Psoas muscle (tissue), 8 donors: ENCODE data around the gene PAK1. TPM values are rescaled to one million over a fixed set of nuclear protein-coding genes. Genes with fewer than 3 reads are reported as not detected.

Source experiments
- ATAC-seq, 4 donors: fragments of 200-7000 bp; cut with Tn5 transposase; one replicate each; pipeline ENCODE4 v1.9.1; 2020; ENCODE audit warnings: moderate library complexity in 3 of 4, mild to moderate bottlenecking in 2 of 4
- DNase-seq, 2 donors: peaks; one replicate each; pipeline ENCODE4 v3.0.0-alpha.2; 2020
- H3K27ac ChIP-seq: fragments of 200-600 bp; one replicate; pipeline ENCODE4 v1.8.0; 2022
- H3K27me3 ChIP-seq, 3 donors: fragments of 200-600 bp in 1 of 3; one replicate each; pipeline versions ENCODE4 v1.6.1 to v1.8.0; 2013 to 2022; ENCODE audit warnings: low read length in 2 of 3, mild to moderate bottlenecking in 2 of 3, moderate library complexity in 1 of 3; ENCODE audit not compliant: insufficient read depth in 3 of 3
- H3K36me3 ChIP-seq, 2 donors: fragments of 200-600 bp in 1 of 2; one replicate each; pipeline versions ENCODE4 v1.6.1 to v1.8.0; 2013 to 2022; ENCODE audit warnings: low read depth in 1 of 2, mild to moderate bottlenecking in 1 of 2, moderate library complexity in 1 of 2; ENCODE audit not compliant: insufficient read depth in 1 of 2
- H3K4me1 ChIP-seq: fragments of 200-600 bp; one replicate; pipeline ENCODE4 v1.8.0; 2022
- H3K4me3 ChIP-seq: fragments of 200-600 bp; one replicate; pipeline ENCODE4 v1.8.0; 2022; ENCODE audit warnings: mild to moderate bottlenecking
- H3K9me3 ChIP-seq: fragments of 200-600 bp; one replicate; pipeline ENCODE4 v1.8.0; 2022
- WGBS, 3 donors: extraction: QIAGEN DNeasy Blood & Tissue Kit; methylation state at CpG; one replicate each; pipeline versions ENCODE4 v1.1.6 to v1.1.7; 2013; 5-methylcytosine and 5-hydroxymethylcytosine counted together
- intact Hi-C, 2 donors: fragments of 100-400 bp; cut with DNase I; formaldehyde crosslinking; loops; one replicate each; pipeline versions ENCODE4 v1.11.0 to v1.14.2; 2022
- polyA plus RNA-seq, 3 donors: library from polyadenylated mRNA; stranded (reverse); fragments of 200-250 nt; gene quantifications; one replicate each; pipeline ENCODE4 v1.2.3, GENCODE V29; 2013
- total RNA-seq, 4 donors: library from RNA; stranded (reverse); fragmentation: NEBNext Ultra II Directional in 2 of 4; extraction: Animal tissue kit (Norgen Biotek cat#: 25700) in 2 of 4; gene quantifications; one replicate each; pipeline versions ENCODE4 v1.2.1 to v1.2.4, GENCODE V29; 2021 to 2023
- TF ChIP-seq, protein P1 (sequence below): fragments of 200-600 bp; IDR thresholded peaks from one replicate; pipeline ENCODE4 v1.8.0; 2022; ENCODE audit warnings: antibody characterized with exemption
- donor health status: healthy with polysubstance abuse.
- donor health status: DM: no; HTN: no; CAD: no; lungs with moderate emphysema.
- donor health status: Bipolar disorder and iron deficiency.
- donor health status: healthy.
- donor health status: DM: yes; HTN: yes; CAD: no.
- donor health status: DM: no; HTN: no; CAD: no.
- donor health status: DM: no; HTN: no; CAD: no.
- donor health status: DM: yes; HTN: yes; CAD: no.

PAK1 gene
- total and polyA plus RNA-seq, 7 donors = 12.8 to 78.7 (median 39.5) TPM

DNA sequence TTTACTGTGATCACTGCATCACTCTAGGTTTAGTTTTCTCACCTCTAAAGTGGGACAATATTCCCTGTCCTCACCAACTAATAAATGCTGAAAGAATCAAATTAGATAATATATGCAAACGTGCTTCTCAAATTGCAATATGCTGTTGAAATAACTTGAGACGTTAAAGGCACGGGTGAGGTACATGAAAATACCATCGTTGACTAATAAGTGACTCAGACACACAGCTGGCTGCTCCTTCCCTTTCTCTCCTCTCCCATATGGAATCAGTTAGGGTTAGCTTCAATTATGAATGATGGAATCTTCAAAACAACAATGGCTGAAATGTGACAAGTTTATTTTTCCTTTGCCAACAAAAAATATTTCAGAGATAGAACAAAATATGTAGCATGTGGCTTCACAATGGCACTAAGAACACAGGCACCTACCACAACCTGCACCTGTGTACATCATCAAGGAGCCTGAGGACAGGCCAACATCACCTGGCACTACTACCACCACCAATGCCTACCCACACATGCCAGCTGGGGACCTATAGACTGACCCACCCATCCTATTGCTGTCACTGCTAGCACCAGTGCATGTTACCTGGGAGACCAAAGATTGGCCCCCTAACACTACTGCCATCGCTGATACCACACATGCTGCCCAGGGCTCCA is 186.2 kb downstream of the PAK1 start:
- Histone ChIP-seq H3K4me1 (no peaks in the 10 kb centered on the region), H3K4me3 (no peak overlapping the region), H3K27me3 (peaks cover 0 to 3% (median 0%) of the 10 kb centered on the region in 3 donors), H3K9me3 (no peaks in the 10 kb centered on the region), H3K36me3 (no peaks in the 10 kb centered on the region), H3K27ac (no peak overlapping the region)
- TF ChIP-seq, protein P1, sequence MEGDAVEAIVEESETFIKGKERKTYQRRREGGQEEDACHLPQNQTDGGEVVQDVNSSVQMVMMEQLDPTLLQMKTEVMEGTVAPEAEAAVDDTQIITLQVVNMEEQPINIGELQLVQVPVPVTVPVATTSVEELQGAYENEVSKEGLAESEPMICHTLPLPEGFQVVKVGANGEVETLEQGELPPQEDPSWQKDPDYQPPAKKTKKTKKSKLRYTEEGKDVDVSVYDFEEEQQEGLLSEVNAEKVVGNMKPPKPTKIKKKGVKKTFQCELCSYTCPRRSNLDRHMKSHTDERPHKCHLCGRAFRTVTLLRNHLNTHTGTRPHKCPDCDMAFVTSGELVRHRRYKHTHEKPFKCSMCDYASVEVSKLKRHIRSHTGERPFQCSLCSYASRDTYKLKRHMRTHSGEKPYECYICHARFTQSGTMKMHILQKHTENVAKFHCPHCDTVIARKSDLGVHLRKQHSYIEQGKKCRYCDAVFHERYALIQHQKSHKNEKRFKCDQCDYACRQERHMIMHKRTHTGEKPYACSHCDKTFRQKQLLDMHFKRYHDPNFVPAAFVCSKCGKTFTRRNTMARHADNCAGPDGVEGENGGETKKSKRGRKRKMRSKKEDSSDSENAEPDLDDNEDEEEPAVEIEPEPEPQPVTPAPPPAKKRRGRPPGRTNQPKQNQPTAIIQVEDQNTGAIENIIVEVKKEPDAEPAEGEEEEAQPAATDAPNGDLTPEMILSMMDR = no peak
- intact Hi-C loops = no loop called here
- no peak for DNase-seq
- no peak for ATAC-seq
- WGBS, 3 donors = 68 to 73% (median 69%) methylated on average over 5 of the region's 5 CpGs

DNA sequence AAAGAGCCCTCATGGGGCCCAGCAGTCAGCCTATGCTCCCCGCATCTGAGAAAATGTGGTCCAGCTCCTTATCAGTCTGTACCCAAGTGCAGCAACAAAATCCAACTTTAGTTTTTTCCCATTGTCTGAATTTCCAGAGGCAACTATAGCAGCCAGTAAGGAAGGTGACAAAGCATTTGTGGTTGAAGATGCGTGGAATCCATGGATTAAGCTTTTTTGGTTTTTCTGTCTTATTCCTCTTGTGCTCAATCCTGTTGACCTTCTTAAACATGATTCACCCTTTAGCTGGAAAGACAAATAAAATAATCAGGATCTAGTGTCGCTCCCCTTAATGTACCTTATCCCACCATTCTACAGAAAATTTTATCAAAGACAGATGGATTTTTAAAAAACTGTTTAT is 186.8 kb downstream of the PAK1 start:
- Histone ChIP-seq H3K4me3 (no peak overlapping the region), H3K4me1 (no peaks in the 10 kb centered on the region), H3K27me3 (peaks cover 0 to 3% (median 0%) of the 10 kb centered on the region in 3 donors), H3K9me3 (no peaks in the 10 kb centered on the region), H3K36me3 (no peaks in the 10 kb centered on the region), H3K27ac (no peak overlapping the region)
- ATAC-seq (no peak), DNase-seq (no peak)
- TF ChIP-seq, protein P1 = no peak
- intact Hi-C loops = no loop called here
- WGBS, 3 donors = 94 to 95% (median 94%) methylated on average over 3 of the region's 3 CpGs

DNA sequence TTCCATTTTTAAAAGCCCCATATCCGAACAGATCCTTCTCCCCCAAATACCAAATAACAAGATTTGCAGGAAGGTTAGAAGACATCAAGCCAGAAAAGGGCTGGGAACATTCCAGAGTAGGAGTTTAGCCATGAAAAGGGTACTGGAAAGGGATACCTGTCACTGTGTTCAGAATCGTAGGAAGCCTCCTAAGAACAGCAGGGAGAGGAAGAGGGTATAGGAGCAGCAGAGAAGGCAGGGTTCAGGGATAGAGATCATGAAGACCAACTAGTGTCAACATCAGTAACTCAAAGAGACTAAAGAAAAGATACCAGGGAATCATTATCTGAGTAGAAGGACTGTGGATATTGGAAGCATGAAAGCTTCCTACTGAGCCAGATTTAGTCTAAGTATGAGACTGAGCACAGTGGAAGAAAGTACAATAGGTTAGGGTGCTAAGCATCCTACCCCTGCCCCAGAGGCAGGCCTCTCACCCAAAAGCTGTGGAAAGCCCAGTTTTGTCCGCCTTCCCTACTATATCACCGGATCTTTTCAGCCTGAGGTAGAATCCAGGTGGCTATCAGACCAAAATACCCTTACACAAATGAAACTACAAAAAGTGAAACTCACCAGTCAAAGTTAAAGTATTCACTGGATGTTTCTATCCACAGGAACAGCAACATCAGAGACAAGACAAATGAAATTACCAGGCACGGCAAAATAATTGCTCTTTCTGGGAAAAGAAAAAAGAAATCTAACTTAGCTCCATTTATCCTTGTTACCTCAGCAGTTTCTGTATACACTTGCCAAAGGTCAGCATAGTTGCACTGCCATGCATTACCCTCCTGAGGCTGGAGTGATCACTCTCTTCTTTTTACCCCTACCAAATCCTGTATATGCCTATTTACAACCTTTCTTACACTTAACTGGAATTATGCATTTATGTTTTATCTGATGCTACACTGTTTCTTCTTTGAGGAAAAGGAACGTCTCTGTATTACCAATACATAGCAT is 189.1 kb downstream of the PAK1 start:
- Histone ChIP-seq H3K9me3 (no peaks in the 10 kb centered on the region), H3K36me3 (no peaks in the 10 kb centered on the region), H3K4me3 (no peak overlapping the region), H3K4me1 (no peaks in the 10 kb centered on the region), H3K27me3 (peaks cover 0 to 3% (median 0%) of the 10 kb centered on the region in 3 donors), H3K27ac (no peak overlapping the region)
- ATAC-seq (no peak), DNase-seq (no peak)
- intact Hi-C loops = no loop called here
- WGBS, 3 donors = 73 to 85% (median 82%) methylated on average over 6 of the region's 6 CpGs
- TF ChIP-seq, protein P1 = no peak

DNA sequence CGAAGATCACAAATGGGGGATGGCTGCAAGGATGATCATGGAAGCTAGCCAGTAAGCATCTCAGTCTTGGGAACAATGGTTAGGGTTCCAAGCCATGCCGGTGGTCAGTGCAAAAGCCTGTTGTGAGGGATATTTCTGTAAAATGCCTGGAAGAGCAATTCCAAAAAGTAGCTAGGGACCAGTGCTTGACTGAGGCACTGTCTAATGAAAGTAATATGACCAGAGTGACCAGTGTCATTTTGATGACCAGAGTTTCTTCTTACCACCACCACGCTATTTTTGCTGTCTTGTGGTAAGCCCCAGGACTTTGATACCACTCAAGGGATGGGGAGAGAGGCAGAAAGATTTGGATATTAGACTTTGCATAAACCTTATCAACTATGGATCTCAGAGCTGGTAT is 190.8 kb downstream of the PAK1 start:
- intact Hi-C loops = no loop called here
- H3K4me1 ChIP-seq = no peaks in the 10 kb centered on the region

More for the DNA sequence above, 190.8 kb downstream of the PAK1 start:
- Histone ChIP-seq H3K27me3 (peaks cover 0 to 3% (median 0%) of the 10 kb centered on the region in 3 donors), H3K27ac (no peak overlapping the region), H3K4me3 (no peak overlapping the region), H3K9me3 (no peaks in the 10 kb centered on the region), H3K36me3 (no peaks in the 10 kb centered on the region)
- TF ChIP-seq, protein P1 = no peak
- no peak for DNase-seq
- WGBS, 3 donors = 40 to 67% (median 53%) methylated on average over 3 of the region's 3 CpGs
- no peak for ATAC-seq
